Stimulated activated CD4-positive, alpha-beta T cell treated with anti-CD3 and anti-CD28 coated beads, Interleukin-2, amount 100 ng/mL, for 48 hours (primary cell): ENCODE data around the gene PRLH.

ENCODE experiments used
- DNase-seq, 2 donors: peaks; one replicate each; pipeline ENCODE4 v3.0.0-alpha.2; 2020

PRLH gene

GRCh38 chr2:237567276-237568029, 1.1 kb downstream of the PRLH start:
- no peak for DNase-seq

- DNase-seq, result no peak
These were observed 1.8 kb downstream of the PRLH start for GRCh38 chr2:237568121-237568660.

GRCh38 chr2:237569041-237569440, 2.7 kb downstream of the PRLH start:
- DNase-seq, result no peak

GRCh38 chr2:237569896-237570295, 3.5 kb downstream of the PRLH start:
- no peak for DNase-seq

- no peak for DNase-seq
These were observed 4.5 kb downstream of the PRLH start for GRCh38 chr2:237570776-237571335.

- DNase-seq, result no peak
These were observed 5.2 kb downstream of the PRLH start for GRCh38 chr2:237571551-237571950.

- DNase-seq, result peak; percentile 92 to 96
These were observed 5.8 kb downstream of the PRLH start for GRCh38 chr2:237572021-237572741.

- DNase-seq, result no peak
These were observed 6.3 kb downstream of the PRLH start for GRCh38 chr2:237572742-237573101.

GRCh38 chr2:237573721-237574415, 7.5 kb downstream of the PRLH start:
- DNase-seq, result no peak

GRCh38 chr2:237574467-237574866, 8.1 kb downstream of the PRLH start:
- DNase-seq, result no peak

- DNase-seq, result no peak
These were observed 8.8 kb downstream of the PRLH start for GRCh38 chr2:237574894-237575868.

- DNase-seq, result no peak
These were observed 9.8 kb downstream of the PRLH start for GRCh38 chr2:237575869-237576862.

- no peak for DNase-seq
These were observed 10.6 kb downstream of the PRLH start for GRCh38 chr2:237576974-237577373.

- DNase-seq, result no peak
These were observed 11.1 kb downstream of the PRLH start for GRCh38 chr2:237577458-237577857.

- no peak for DNase-seq
These were observed 11.8 kb downstream of the PRLH start for GRCh38 chr2:237577956-237578870.

- no peak for DNase-seq
These were observed 15.0 kb downstream of the PRLH start for GRCh38 chr2:237581326-237581725.

- DNase-seq, result peak; percentile 21 to 38
These were observed 15.7 kb downstream of the PRLH start for GRCh38 chr2:237581751-237582746.
